Heart left ventricle (tissue), 16 donors: ENCODE measurements around the gene RNF225. TPM values are rescaled to one million over a fixed set of nuclear protein-coding genes. Genes with fewer than 3 reads are reported as not detected.

ENCODE experiments used
- ATAC-seq, 4 donors: fragments of 200-7000 bp; cut with Tn5 transposase; one replicate each; pipeline ENCODE4 v1.9.1; 2020 to 2022; ENCODE audit warnings: moderate library complexity in 4 of 4, mild to moderate bottlenecking in 3 of 4, moderate number of reproducible peaks in 1 of 4
- DNase-seq, 5 donors: peaks; one replicate each; pipeline ENCODE4 v3.0.0-alpha.2; 2020
- H3K27ac ChIP-seq, 12 donors: fragments of 200-600 bp; sonication (generic) in 4 of 12; one replicate each; pipeline versions ENCODE4 v1.5.0 to v1.8.0; 2016 to 2022; ENCODE audit warnings: mild to moderate bottlenecking in 2 of 12
- H3K27me3 ChIP-seq, 9 donors: fragments of 200-600 bp; sonication (generic) in 2 of 9; one replicate each; pipeline versions ENCODE4 v1.5.1 to v1.8.0; 2016 to 2022; ENCODE audit warnings: mild to moderate bottlenecking in 3 of 9
- H3K36me3 ChIP-seq, 9 donors: fragments of 200-600 bp; sonication (generic) in 2 of 9; one replicate each; pipeline versions ENCODE4 v1.5.0 to v1.8.0; 2018 to 2022; ENCODE audit warnings: mild to moderate bottlenecking in 2 of 9
- H3K4me1 ChIP-seq, 12 donors: fragments of 200-600 bp; sonication (generic) in 4 of 12; one replicate each; pipeline versions ENCODE4 v1.5.0 to v1.8.0; 2016 to 2022; ENCODE audit warnings: mild to moderate bottlenecking in 3 of 12
- H3K4me3 ChIP-seq, 12 donors: fragments of 200-600 bp; sonication (generic) in 4 of 12; one replicate each; pipeline versions ENCODE4 v1.5.0 to v1.8.0; 2017 to 2022; ENCODE audit warnings: mild to moderate bottlenecking in 9 of 12, moderate library complexity in 4 of 12
- H3K9me3 ChIP-seq, 12 donors: fragments of 200-600 bp; sonication (generic) in 4 of 12; one replicate each; pipeline versions ENCODE4 v1.5.0 to v1.8.0; 2016 to 2022; ENCODE audit warnings: mild to moderate bottlenecking in 1 of 12
- CTCF ChIP-seq, 12 donors: fragments of 200-600 bp; sonication (generic) in 4 of 12; IDR thresholded peaks; one replicate each; pipeline versions ENCODE4 v1.5.0 to v1.8.0; 2018 to 2022; ENCODE audit warnings: antibody characterized with exemption in 12 of 12, mild to moderate bottlenecking in 5 of 12
- POLR2A ChIP-seq, 2 donors: fragments of 450-650 bp; IDR thresholded peaks; one replicate each; pipeline ENCODE4 v1.6.1; 2017; ENCODE audit warnings: antibody characterized with exemption in 2 of 2, mild to moderate bottlenecking in 2 of 2, moderate library complexity in 2 of 2
- WGBS, 4 donors: extraction: QIAGEN DNeasy Blood & Tissue Kit in 2 of 4; methylation state at CpG; one replicate each; pipeline versions ENCODE4 v1.1.5 to v1.1.7; 2013 to 2018; 5-methylcytosine and 5-hydroxymethylcytosine counted together
- intact Hi-C, 10 donors: fragments of 100-400 bp; cut with DNase I; formaldehyde crosslinking; loops; one replicate each; pipeline versions ENCODE4 v1.11.1 to v1.14.2; 2022
- polyA plus RNA-seq, 2 donors: library from polyadenylated mRNA; stranded (reverse); fragments of 200-250 nt; gene quantifications; one replicate each; pipeline ENCODE4 v1.2.3, GENCODE V29; 2013
- total RNA-seq, 9 donors: library from RNA; depleted of rRNA in 2 of 9; stranded (reverse); fragments of >200 nt in 2 of 9; fragmentation: NEBNext Ultra II Directional in 3 of 9; extraction: Animal tissue kit (Norgen Biotek cat#: 25700) in 3 of 9; gene quantifications; one replicate each; pipeline versions ENCODE4 v1.1.0 to v1.2.4, GENCODE V29; 2016 to 2023
- donor health status: ischemic (EF 13 %, LVEDD 7.1; RV severe dilation, severe dysfunction).
- donor health status: healthy with polysubstance abuse.
- donor health status: DM: no; HTN: yes; CAD: no.
- donor health status: DM: no; HTN: no; CAD: no.
- donor health status: ischemic (EF 25% LVEDD 6.9; RV normal size, moderate dysfunction).
- donor health status: ischemic (EF 25% LVEDD 5.7; RV mildly dilated, moderate dysfunction).
- donor health status: healthy.
- donor health status: DM: yes; HTN: yes; CAD: no.
- donor health status: ischemic (EF 35%, LVEDD 5.7; RV mildly dilated, moderate dysfunction).
- donor health status: nonischemic (EF 11% LVEDD 7.7; RV severe dilation, severe dysfunction).
- donor health status: DM: yes; HTN: yes; CAD: no.
- donor health status: PGD.
- donor health status: ischemic (EF 29% LVEDD 5.4; RV normal size, mild dysfunction).
- donor health status: nonischemic (EF 23%, LVEDD 6.1; RV moderate dilation, normal function).

Gene RNF225
- total and polyA plus RNA-seq, 11 donors = not detected

- WGBS, 4 donors = 64 to 84% (median 76%) methylated on average over 8 to 26 of the region's 26 CpGs
These were observed 42.4 kb upstream of the RNF225 start, which contains the start of gene A1BG for GRCh38 chr19:58352760-58353671. Gene A1BG (minus strand): TSS chr19:58353492. CDS start chr19:58353437, 55 bp downstream.

GRCh38 chr19:58353717-58354477 lies 41.6 kb upstream of the RNF225 start:
- no peak for TF ChIP-seq CTCF (IDR thresholded peaks at IDR 0.05)
- no peak for TF ChIP-seq POLR2A (IDR thresholded peaks at IDR 0.05)
- 85 to 93% (median 89%) methylated on average over 12 to 15 of the region's 15 CpGs for WGBS, 4 donors
- DNase-seq (no peak), ATAC-seq (no peak)
- H3K4me1 ChIP-seq = peaks cover 0 to 43% (median 23%) of the 10 kb centered on the region in 12 donors
- no peaks in the 10 kb centered on the region for H3K9me3 ChIP-seq
- intact Hi-C loops = no loop called here
- H3K4me3 ChIP-seq = no peak overlapping the region
- no peaks in the 10 kb centered on the region for H3K36me3 ChIP-seq
- H3K27me3 ChIP-seq = peaks cover 9 to 67% (median 28%) of the 10 kb centered on the region in 9 donors
- no peak overlapping the region for H3K27ac ChIP-seq

More at GRCh38 chr19:58352760-58353671, 42.4 kb upstream of the RNF225 start, which contains the start of gene A1BG:
- Histone ChIP-seq H3K27me3 (peaks cover 9 to 72% (median 28%) of the 10 kb centered on the region in 9 donors), H3K9me3 (no peaks in the 10 kb centered on the region), H3K4me1 (peaks cover 0 to 42% (median 23%) of the 10 kb centered on the region in 12 donors), H3K36me3 (no peaks in the 10 kb centered on the region), H3K27ac (no peak within 1 kb of the TSS), H3K4me3 (no peak within 1 kb of the TSS)
- intact Hi-C loops = no loop called here
- no peak for ATAC-seq
- TF ChIP-seq POLR2A (IDR thresholded peaks at IDR 0.05) (no peak), CTCF (IDR thresholded peaks at IDR 0.05) (no peak)
- no peak for DNase-seq

- no peak for DNase-seq
- Histone ChIP-seq H3K36me3 (no peaks in the 10 kb centered on the region), H3K4me3 (no peak overlapping the region), H3K9me3 (no peaks in the 10 kb centered on the region), H3K27ac (no peak overlapping the region), H3K4me1 (peaks cover 0 to 43% (median 22%) of the 10 kb centered on the region in 12 donors), H3K27me3 (peaks cover 9 to 63% (median 22%) of the 10 kb centered on the region in 9 donors)
- 81 to 85% (median 83%) methylated on average over 6 of the region's 6 CpGs for WGBS, 4 donors
- TF ChIP-seq POLR2A (IDR thresholded peaks at IDR 0.05) = no peak
- TF ChIP-seq CTCF (IDR thresholded peaks at IDR 0.05) = no peak
- intact Hi-C loops = no loop called here
- no peak for ATAC-seq
These were observed 40.9 kb upstream of the RNF225 start for GRCh38 chr19:58354478-58355030.
